Chondrocyte (in vitro differentiated cells): ENCODE data around the gene SLC9A9. TPM values are rescaled to one million over a fixed set of nuclear protein-coding genes. Genes with fewer than 3 reads are reported as not detected.

Experiments
- DNase-seq: peaks from one replicate; pipeline ENCODE4 v3.0.0; 2021; ENCODE audit warnings: mixed read lengths, low spot score
- H3K27ac Mint-ChIP-seq: one replicate; pipeline ENCODE4 v1.8.0; 2021; ENCODE audit warnings: mild to moderate bottlenecking, moderate library complexity, mixed read lengths; ENCODE audit not compliant: unreplicated experiment
- H3K27me3 Mint-ChIP-seq: 2 replicates; pipeline ENCODE4 v1.8.0; 2021; ENCODE audit warnings: low read depth, mixed read lengths
- H3K36me3 Mint-ChIP-seq: 2 replicates; pipeline ENCODE4 v1.8.0; 2021; ENCODE audit warnings: low read depth, mixed read lengths
- H3K4me1 Mint-ChIP-seq: 2 replicates; pipeline ENCODE4 v1.8.0; 2021; ENCODE audit warnings: low read depth, mild to moderate bottlenecking, mixed read lengths
- H3K4me3 Mint-ChIP-seq: one replicate; pipeline ENCODE4 v1.8.0; 2021; ENCODE audit warnings: mild to moderate bottlenecking, moderate library complexity, mixed read lengths; ENCODE audit not compliant: unreplicated experiment
- H3K9me3 Mint-ChIP-seq: 2 replicates; pipeline ENCODE4 v1.8.0; 2021; ENCODE audit warnings: low read depth, mixed read lengths
- total RNA-seq: library from RNA; stranded (reverse); gene quantifications from 3 replicates; pipeline ENCODE4 v1.2.1, GENCODE V29; 2021
- TF ChIP-seq, protein P1 (sequence below): fragments of 200-600 bp; sonication (generic); IDR thresholded peaks from 2 replicates; pipeline ENCODE4 v1.5.0; 2021; ENCODE audit warnings: antibody characterized with exemption, mild to moderate bottlenecking, moderate library complexity

SLC9A9 gene
- total RNA-seq, 1 donor from 2014 or later = 2.6 TPM

DNA sequence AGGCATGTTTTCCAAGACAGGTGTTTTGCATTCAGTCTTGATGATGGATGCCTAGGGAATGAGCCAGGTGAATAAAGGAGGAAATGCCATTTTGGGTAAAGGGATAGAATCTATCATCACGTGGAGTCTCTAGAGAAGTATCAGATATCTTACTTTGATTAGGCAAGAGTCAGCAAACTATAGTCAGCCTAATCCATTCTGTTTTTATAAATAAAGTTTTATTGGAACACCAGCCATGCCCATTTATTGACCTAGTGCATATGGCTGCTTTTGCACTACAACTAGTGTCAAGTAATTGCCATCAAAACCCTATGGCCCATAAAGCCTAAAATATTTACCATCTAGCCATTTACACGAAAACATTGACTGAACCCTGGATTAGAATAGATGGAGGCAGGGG lies 231.2 kb downstream of the SLC9A9 start:
- H3K27ac Mint-ChIP-seq = no peak overlapping the region
- no peak overlapping the region for H3K4me3 Mint-ChIP-seq
- TF ChIP-seq, protein P1, sequence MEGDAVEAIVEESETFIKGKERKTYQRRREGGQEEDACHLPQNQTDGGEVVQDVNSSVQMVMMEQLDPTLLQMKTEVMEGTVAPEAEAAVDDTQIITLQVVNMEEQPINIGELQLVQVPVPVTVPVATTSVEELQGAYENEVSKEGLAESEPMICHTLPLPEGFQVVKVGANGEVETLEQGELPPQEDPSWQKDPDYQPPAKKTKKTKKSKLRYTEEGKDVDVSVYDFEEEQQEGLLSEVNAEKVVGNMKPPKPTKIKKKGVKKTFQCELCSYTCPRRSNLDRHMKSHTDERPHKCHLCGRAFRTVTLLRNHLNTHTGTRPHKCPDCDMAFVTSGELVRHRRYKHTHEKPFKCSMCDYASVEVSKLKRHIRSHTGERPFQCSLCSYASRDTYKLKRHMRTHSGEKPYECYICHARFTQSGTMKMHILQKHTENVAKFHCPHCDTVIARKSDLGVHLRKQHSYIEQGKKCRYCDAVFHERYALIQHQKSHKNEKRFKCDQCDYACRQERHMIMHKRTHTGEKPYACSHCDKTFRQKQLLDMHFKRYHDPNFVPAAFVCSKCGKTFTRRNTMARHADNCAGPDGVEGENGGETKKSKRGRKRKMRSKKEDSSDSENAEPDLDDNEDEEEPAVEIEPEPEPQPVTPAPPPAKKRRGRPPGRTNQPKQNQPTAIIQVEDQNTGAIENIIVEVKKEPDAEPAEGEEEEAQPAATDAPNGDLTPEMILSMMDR = no peak
- peaks cover 9% of the 10 kb centered on the region for H3K36me3 Mint-ChIP-seq
- H3K4me1 Mint-ChIP-seq = peaks cover 37% of the 10 kb centered on the region
- H3K27me3 Mint-ChIP-seq = no peaks in the 10 kb centered on the region
- H3K9me3 Mint-ChIP-seq = no peaks in the 10 kb centered on the region
- DNase-seq = no peak

DNA sequence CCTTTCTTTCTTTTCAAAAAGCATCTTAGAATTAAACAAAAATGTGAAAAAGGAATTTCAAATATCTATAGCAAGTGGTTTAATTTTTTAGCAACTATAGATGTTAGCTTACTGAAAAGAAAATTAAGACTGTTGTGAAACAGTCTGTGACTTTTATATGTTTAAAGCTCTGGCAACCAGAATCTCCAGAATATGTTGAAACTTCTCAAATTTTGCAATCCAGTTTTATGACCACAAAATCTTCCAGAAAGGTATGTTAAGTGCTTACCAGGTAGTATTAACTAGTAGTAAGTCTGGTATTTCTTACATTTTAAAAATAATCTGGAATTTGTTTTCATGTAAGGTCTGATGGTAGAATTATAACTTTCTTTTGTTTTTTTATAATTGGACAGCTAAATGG lies 235.0 kb downstream of the SLC9A9 start:
- peaks cover 3% of the 10 kb centered on the region for H3K36me3 Mint-ChIP-seq

DNA sequence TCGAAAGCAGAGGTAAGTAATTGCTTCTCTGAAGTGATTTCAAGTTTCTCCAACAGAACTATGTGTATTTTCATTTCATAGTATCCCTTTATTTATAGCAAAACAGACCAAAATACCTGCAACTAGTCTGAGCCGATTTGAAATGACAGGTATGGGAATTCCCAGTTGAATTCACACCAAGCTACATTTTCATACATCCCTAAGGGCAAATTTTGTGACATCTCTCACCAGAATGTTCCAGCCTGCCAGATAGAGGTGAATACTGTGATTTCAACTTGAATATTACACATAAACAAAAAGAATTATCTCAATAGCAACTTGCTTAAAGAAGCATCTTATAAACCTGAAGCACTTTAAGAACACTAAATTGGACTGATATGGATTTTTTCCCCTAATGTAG lies 235.7 kb downstream of the SLC9A9 start:
- H3K27me3 Mint-ChIP-seq = no peaks in the 10 kb centered on the region
- H3K36me3 Mint-ChIP-seq = peaks cover 1% of the 10 kb centered on the region
- H3K4me1 Mint-ChIP-seq = peaks cover 55% of the 10 kb centered on the region
- TF ChIP-seq, protein P1 = no peak
- no peak overlapping the region for H3K4me3 Mint-ChIP-seq
- H3K27ac Mint-ChIP-seq = no peak overlapping the region
- DNase-seq = no peak
- H3K9me3 Mint-ChIP-seq = no peaks in the 10 kb centered on the region

More for the DNA sequence above, 235.0 kb downstream of the SLC9A9 start:
- no peak overlapping the region for H3K27ac Mint-ChIP-seq
- peaks cover 57% of the 10 kb centered on the region for H3K4me1 Mint-ChIP-seq
- no peaks in the 10 kb centered on the region for H3K9me3 Mint-ChIP-seq
- TF ChIP-seq, protein P1 = no peak
- no peaks in the 10 kb centered on the region for H3K27me3 Mint-ChIP-seq
- no peak for DNase-seq
- H3K4me3 Mint-ChIP-seq = no peak overlapping the region

DNA sequence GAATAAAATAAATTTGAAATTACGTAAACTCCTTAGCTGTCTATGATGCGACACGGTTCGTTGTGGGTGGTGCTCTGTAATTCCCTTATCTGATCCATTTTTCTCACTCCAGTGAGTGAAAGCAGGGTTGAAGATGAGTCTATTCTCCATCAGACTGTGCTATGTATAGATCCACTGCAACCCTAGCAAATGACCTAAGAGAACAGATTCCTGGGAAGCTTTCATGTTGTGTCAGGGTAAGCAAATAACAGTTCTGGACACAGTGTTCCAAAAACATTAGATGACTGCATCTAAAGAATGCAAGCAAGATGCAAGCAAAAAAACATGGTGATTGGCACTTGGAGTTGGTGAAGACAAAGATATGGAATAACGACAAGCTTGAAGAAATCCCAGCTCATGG lies 239.3 kb downstream of the SLC9A9 start:
- no peak for DNase-seq
- Mint-ChIP-seq H3K9me3 (no peaks in the 10 kb centered on the region), H3K27me3 (no peaks in the 10 kb centered on the region), H3K27ac (peak overlapping the region; percentile 87), H3K4me1 (peaks cover 60% of the 10 kb centered on the region), H3K4me3 (no peak overlapping the region), H3K36me3 (peaks cover 1% of the 10 kb centered on the region)
- TF ChIP-seq, protein P1 = no peak

DNA sequence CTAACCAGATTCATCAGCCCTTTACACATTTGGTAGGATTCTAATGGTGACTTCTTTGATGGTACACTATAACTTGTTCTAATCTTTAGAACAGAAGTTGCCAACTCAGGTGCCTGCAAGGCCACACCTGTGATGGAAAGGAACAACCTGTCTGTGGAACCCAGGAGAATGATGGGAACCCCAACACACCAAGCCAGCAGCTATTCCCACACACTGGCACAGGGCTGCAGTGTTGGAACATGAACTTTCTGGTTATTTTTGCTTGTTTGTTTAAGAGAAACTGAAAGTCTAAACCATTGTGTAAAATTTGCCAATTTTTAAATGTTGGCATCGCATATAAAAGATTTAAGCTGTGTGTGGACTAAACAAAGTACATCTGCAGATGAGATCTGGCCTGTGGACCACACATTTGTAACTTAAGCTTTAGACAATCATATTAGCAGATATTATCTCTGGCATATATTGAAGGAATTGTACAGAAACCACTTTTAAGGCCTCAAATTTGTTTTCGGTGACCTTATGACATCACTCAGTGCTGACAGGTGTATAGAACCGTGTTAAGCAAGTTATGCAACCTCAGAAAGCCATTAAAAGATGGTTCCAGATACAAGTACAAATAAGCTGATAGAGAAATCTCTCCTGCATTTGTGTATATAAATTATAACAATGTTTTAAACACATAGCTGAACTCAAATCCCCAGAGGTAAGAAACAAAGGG lies 242.9 kb downstream of the SLC9A9 start:
- no peak overlapping the region for H3K27ac Mint-ChIP-seq
- peaks cover 51% of the 10 kb centered on the region for H3K4me1 Mint-ChIP-seq
- DNase-seq = no peak
- H3K9me3 Mint-ChIP-seq = peaks cover 5% of the 10 kb centered on the region
- TF ChIP-seq, protein P1 = peak; percentile 16
- H3K36me3 Mint-ChIP-seq = no peaks in the 10 kb centered on the region
- H3K4me3 Mint-ChIP-seq = no peak overlapping the region
- no peaks in the 10 kb centered on the region for H3K27me3 Mint-ChIP-seq
